Vagina (tissue), 2 donors: ENCODE results near the gene MYZAP.

Source experiments
- CTCF ChIP-seq, 3 experiments: fragments of 450-650 bp in 2 of 3; fragments of 200-600 bp in 1 of 3; sonication (generic) in 1 of 3; IDR thresholded peaks; one replicate each; pipeline ENCODE4 v1.5.1; 2017 to 2019; ENCODE audit warnings: antibody characterized with exemption in 3 of 3, mild to moderate bottlenecking in 2 of 3, moderate library complexity in 2 of 3
- POLR2A ChIP-seq, 2 donors: fragments of 450-650 bp; IDR thresholded peaks; one replicate each; pipeline ENCODE4 v1.6.1; 2017; ENCODE audit warnings: antibody characterized with exemption in 2 of 2, mild to moderate bottlenecking in 2 of 2, moderate library complexity in 2 of 2

- TF ChIP-seq CTCF (IDR thresholded peaks at IDR 0.05) (no peak), POLR2A (IDR thresholded peaks at IDR 0.05) (no peak)
Measured at GRCh38 chr15:57647071-57647790, 55.5 kb downstream of the MYZAP start.
